Measurements from ENCODE around the gene PAK4. TPM values are rescaled to one million over a fixed set of nuclear protein-coding genes. Genes with fewer than 3 reads are reported as not detected.

Gene PAK4
- total and polyA plus RNA-seq, 9 of the 15 experiments (the other 6 are each of a cell fraction or from before 2014, with no cell fraction given) = 0.21 to 33.5 (median 5.8) TPM

DNA sequence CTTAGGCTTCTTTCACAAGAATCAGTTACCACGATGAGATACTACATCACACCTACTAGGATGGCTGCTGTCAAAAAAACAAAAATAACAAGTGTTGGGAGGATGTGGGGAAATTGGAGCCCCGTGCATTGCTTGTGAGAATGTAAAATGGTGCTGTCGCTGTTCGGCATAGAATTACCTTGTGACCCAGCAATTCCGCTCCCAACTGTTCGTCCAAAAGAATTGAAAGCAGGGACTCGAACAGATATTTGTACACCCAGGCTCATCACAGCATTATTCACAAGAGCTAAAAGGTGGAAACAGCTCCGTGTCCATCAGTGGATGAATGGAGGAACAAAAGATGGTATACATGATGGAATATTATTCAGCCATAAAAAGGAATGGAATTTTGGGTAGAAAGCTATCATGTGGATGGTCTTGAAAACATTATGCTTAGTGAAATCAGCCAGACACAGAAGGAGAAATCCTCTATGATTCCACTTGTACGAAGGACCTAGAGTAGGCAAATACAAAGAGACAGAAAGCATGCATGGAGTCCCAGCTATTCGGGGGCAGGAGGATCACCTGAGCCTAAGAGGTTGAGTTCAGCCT, 23.4 kb downstream of the PAK4 start (continued):
- TF ChIP-seq, protein P1, sequence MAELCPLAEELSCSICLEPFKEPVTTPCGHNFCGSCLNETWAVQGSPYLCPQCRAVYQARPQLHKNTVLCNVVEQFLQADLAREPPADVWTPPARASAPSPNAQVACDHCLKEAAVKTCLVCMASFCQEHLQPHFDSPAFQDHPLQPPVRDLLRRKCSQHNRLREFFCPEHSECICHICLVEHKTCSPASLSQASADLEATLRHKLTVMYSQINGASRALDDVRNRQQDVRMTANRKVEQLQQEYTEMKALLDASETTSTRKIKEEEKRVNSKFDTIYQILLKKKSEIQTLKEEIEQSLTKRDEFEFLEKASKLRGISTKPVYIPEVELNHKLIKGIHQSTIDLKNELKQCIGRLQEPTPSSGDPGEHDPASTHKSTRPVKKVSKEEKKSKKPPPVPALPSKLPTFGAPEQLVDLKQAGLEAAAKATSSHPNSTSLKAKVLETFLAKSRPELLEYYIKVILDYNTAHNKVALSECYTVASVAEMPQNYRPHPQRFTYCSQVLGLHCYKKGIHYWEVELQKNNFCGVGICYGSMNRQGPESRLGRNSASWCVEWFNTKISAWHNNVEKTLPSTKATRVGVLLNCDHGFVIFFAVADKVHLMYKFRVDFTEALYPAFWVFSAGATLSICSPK (IDR thresholded peaks at IDR 0.05; ENCODE audit: borderline replicate concordance) = no peak
- TF ChIP-seq ZNF778 (CRISPR knock-in tag; IDR thresholded peaks at IDR 0.05) = no peak
- no peak for TF ChIP-seq TEAD2 (tag; IDR thresholded peaks at IDR 0.05)
- TF ChIP-seq ZNF197 (CRISPR knock-in tag; IDR thresholded peaks at IDR 0.05; ENCODE audit: low read depth) = no peak
- no peak for TF ChIP-seq ZNF644 (tag; IDR thresholded peaks at IDR 0.05; ENCODE audit: low read depth)
- TF ChIP-seq ATF1 (CRISPR knock-in tag; IDR thresholded peaks at IDR 0.05) = no peak
- TF ChIP-seq ATF1 (tag; IDR thresholded peaks at IDR 0.05) = no peak
- TF ChIP-seq CHD2 (IDR thresholded peaks at IDR 0.05; ENCODE audit: low read depth, low read length) = no peak
- TF ChIP-seq, protein P2, sequence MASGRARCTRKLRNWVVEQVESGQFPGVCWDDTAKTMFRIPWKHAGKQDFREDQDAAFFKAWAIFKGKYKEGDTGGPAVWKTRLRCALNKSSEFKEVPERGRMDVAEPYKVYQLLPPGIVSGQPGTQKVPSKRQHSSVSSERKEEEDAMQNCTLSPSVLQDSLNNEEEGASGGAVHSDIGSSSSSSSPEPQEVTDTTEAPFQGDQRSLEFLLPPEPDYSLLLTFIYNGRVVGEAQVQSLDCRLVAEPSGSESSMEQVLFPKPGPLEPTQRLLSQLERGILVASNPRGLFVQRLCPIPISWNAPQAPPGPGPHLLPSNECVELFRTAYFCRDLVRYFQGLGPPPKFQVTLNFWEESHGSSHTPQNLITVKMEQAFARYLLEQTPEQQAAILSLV (tag; IDR thresholded peaks at IDR 0.05) = no peak
- TF ChIP-seq CEBPB (tag; IDR thresholded peaks at IDR 0.05) = no peak
